Measurements from ENCODE around the gene TP53TG5.

The TP53TG5 gene

GRCh38 chr20:45345104-45345936 is 32.8 kb downstream of the TP53TG5 start:
- DNase-seq, result peak; percentile 43

GRCh38 chr20:45344168-45344860 is 33.8 kb downstream of the TP53TG5 start:
- DNase-seq, result peak; percentile 57

- no peak for DNase-seq
Measured at GRCh38 chr20:45343532-45344167, 34.5 kb downstream of the TP53TG5 start.

- DNase-seq, result no peak
Measured at GRCh38 chr20:45342855-45343531, 35.1 kb downstream of the TP53TG5 start.

GRCh38 chr20:45341939-45342854 is 35.9 kb downstream of the TP53TG5 start:
- peak; percentile 68 for DNase-seq

- no peak for DNase-seq
Measured at GRCh38 chr20:45341579-45341938, 36.6 kb downstream of the TP53TG5 start.

GRCh38 chr20:45340951-45341350 is 37.2 kb downstream of the TP53TG5 start:
- DNase-seq, result no peak

- DNase-seq, result no peak
Measured at GRCh38 chr20:45340236-45340847, 37.8 kb downstream of the TP53TG5 start.

GRCh38 chr20:45339799-45340198 is 38.3 kb downstream of the TP53TG5 start:
- DNase-seq, result no peak

GRCh38 chr20:45339084-45339483 is 39.0 kb downstream of the TP53TG5 start:
- no peak for DNase-seq

GRCh38 chr20:45338121-45339030 is 39.7 kb downstream of the TP53TG5 start:
- no peak for DNase-seq

- DNase-seq, result no peak
Measured at GRCh38 chr20:45337367-45338120, 40.6 kb downstream of the TP53TG5 start.

GRCh38 chr20:45336530-45337366 is 41.4 kb downstream of the TP53TG5 start:
- DNase-seq, result peak; percentile 32

GRCh38 chr20:45330476-45330875 is 47.6 kb downstream of the TP53TG5 start:
- no peak for DNase-seq

- no peak for DNase-seq
Measured at GRCh38 chr20:45329497-45330319, 48.4 kb downstream of the TP53TG5 start.

- no peak for DNase-seq
Measured at GRCh38 chr20:45328451-45328850, 49.7 kb downstream of the TP53TG5 start.

- DNase-seq, result no peak
Measured at GRCh38 chr20:45325371-45325770, 52.8 kb downstream of the TP53TG5 start.

- no peak for DNase-seq
Measured at GRCh38 chr20:45323731-45324130, 54.4 kb downstream of the TP53TG5 start.

Measured in midbrain (tissue), 1 donor.